A549 (cell line): ENCODE measurements around the gene SURF1. TPM values are rescaled to one million over a fixed set of nuclear protein-coding genes. Genes with fewer than 3 reads are reported as not detected.

ENCODE experiments used
- ATAC-seq, 2 experiments: fragments of 200-7000 bp in 1 of 2; fragments of >200 bp in 1 of 2; cut with Nextera tagmentation in 1 of 2; cut with Tn5 transposase in 1 of 2; 3 replicates each; pipeline versions ENCODE4 v1.8.0 to v1.9.1; 2018 to 2020; ENCODE audit warnings: mild to moderate bottlenecking in 1 of 2, moderate library complexity in 1 of 2
- CTCF ChIA-PET: fragments of 300-600 bp; sonication (Branson Sonifier 250); formaldehyde crosslinking; extraction: SDS; loops from one replicate; lab custom pipeline; 2021; ENCODE audit warnings: antibody characterized with exemption, inconsistent platforms; lab: Yijun Ruan, JAX
- POLR2A ChIA-PET: fragments of 350-600 bp; formaldehyde crosslinking; extraction: SDS; loops from one replicate; lab custom pipeline; 2021; ENCODE audit warnings: antibody characterized with exemption, inconsistent platforms; lab: Yijun Ruan, JAX
- DNase-seq, 2 experiments: peaks; one replicate each; pipeline versions ENCODE4 v3.0.0 to v3.0.0-alpha.2; 2011 to 2016; ENCODE audit warnings: low read depth in 1 of 2, low spot score in 1 of 2
- FAIRE-seq: peaks from 2 replicates; lab custom pipeline; 2011; peaks lifted over from hg19 to GRCh38; lab: Jason Lieb, UNC
- H3K27ac ChIP-seq, 2 experiments: fragments of >200 bp; sonication (Bioruptor Twin); formaldehyde crosslinking; 3 replicates each; pipeline ENCODE4 v1.5.1; 2016 to 2017
- H3K4me1 ChIP-seq: fragments of >200 bp; sonication (Bioruptor Twin); formaldehyde crosslinking; 3 replicates; pipeline ENCODE4 v1.6.1; 2016
- H3K4me2 ChIP-seq: fragments of >200 bp; sonication (Bioruptor Twin); formaldehyde crosslinking; 3 replicates; pipeline ENCODE4 v1.6.1; 2016
- H3K4me3 ChIP-seq: fragments of >200 bp; sonication (Bioruptor Twin); formaldehyde crosslinking; 3 replicates; pipeline ENCODE4 v1.5.1; 2016
- H3K9me3 ChIP-seq: fragments of >200 bp; sonication (Bioruptor Twin); formaldehyde crosslinking; 3 replicates; pipeline ENCODE4 v1.6.1; 2016
- BHLHE40 ChIP-seq: IDR thresholded peaks from 2 replicates; pipeline ENCODE4 v1.6.1; 2012; ENCODE audit warnings: low read depth, low read length, inconsistent platforms
- CBX2 ChIP-seq: fragments of 200-600 bp; sonication (generic); IDR thresholded peaks from 2 replicates; pipeline ENCODE4 v1.6.1; 2016; ENCODE audit warnings: low read depth, mild to moderate bottlenecking, borderline replicate concordance
- CBX8 ChIP-seq: fragments of 200-600 bp; sonication (generic); IDR thresholded peaks from 2 replicates; pipeline ENCODE4 v1.6.1; 2016
- ELK1 ChIP-seq: fragments of 150-350 bp; IDR thresholded peaks from 2 replicates; pipeline ENCODE4 v1.6.1; 2014; ENCODE audit warnings: low read depth, mild to moderate bottlenecking, low read length
- FOSL2 ChIP-seq, 2 experiments: fragments of 450-650 bp in 1 of 2; fragments of >200 bp in 1 of 2; sonication (Bioruptor Twin) in 1 of 2; formaldehyde crosslinking; IDR thresholded peaks; 2 replicates each; pipeline versions ENCODE4 v1.5.0 to v1.6.1; 2016 to 2020; ENCODE audit warnings: mild to moderate bottlenecking in 1 of 2, moderate library complexity in 1 of 2
- GATA3 ChIP-seq: IDR thresholded peaks from 2 replicates; pipeline ENCODE4 v1.6.1; 2012; ENCODE audit warnings: borderline replicate concordance
- HDAC2 ChIP-seq: fragments of 200-600 bp; sonication (generic); IDR thresholded peaks from 2 replicates; pipeline ENCODE4 v1.6.1; 2016
- HOXA7 ChIP-seq: fragments of 250-450 bp; sonication (Bioruptor Pico); IDR thresholded peaks from 2 replicates; pipeline ENCODE4 v1.5.0; 2020; ENCODE audit warnings: mild to moderate bottlenecking, moderate library complexity
- JUN ChIP-seq, 2 experiments: fragments of >200 bp; sonication (Bioruptor Twin); formaldehyde crosslinking; IDR thresholded peaks; 2 replicates in 1 of 2; 3 replicates in 1 of 2; pipeline ENCODE4 v1.6.1; 2016 to 2017
- JUNB ChIP-seq: fragments of >200 bp; sonication (Bioruptor Twin); formaldehyde crosslinking; IDR thresholded peaks from 2 replicates; pipeline ENCODE4 v1.6.1; 2016
- MAZ ChIP-seq: fragments of 150-350 bp; IDR thresholded peaks from 2 replicates; pipeline ENCODE4 v1.6.1; 2014; ENCODE audit warnings: antibody characterized with exemption, low read depth, low read length, borderline replicate concordance
- RFX5 ChIP-seq: fragments of 450-650 bp; IDR thresholded peaks from 2 replicates; pipeline ENCODE4 v1.7.1; 2014; ENCODE audit warnings: antibody characterized with exemption, mild to moderate bottlenecking, moderate library complexity
- SREBF2 ChIP-seq: fragments of 450-650 bp; IDR thresholded peaks from 2 replicates; pipeline ENCODE4 v1.6.1; 2014; ENCODE audit warnings: mild to moderate bottlenecking, moderate library complexity
- ZC3H11A ChIP-seq: fragments of 450-650 bp; IDR thresholded peaks from 2 replicates; pipeline ENCODE4 v1.6.1; 2014; ENCODE audit warnings: antibody characterized with exemption, mild to moderate bottlenecking
- ZFP36 ChIP-seq: fragments of 450-650 bp; IDR thresholded peaks from 2 replicates; pipeline ENCODE4 v1.6.1; 2014; ENCODE audit warnings: borderline replicate concordance; ENCODE audit not compliant: partially characterized antibody
- ZNF302 ChIP-seq: fragments of 250-450 bp; sonication (Bioruptor Pico); IDR thresholded peaks from 2 replicates; pipeline ENCODE4 v1.9.0; 2021; ENCODE audit warnings: inconsistent platforms, mild to moderate bottlenecking, moderate library complexity
- WGBS: methylation state at CpG from one replicate; pipeline ENCODE4 v1.1.6; 2017; ENCODE audit errors: missing lambda C conversion rate; 5-methylcytosine and 5-hydroxymethylcytosine counted together
- polyA plus RNA-seq, 4 experiments: library from polyadenylated mRNA; depleted of rRNA in 3 of 4; stranded (reverse); fragments of >200 nt; fragmentation: RNase III in 1 of 4; extraction: RNeasy Plus Mini Kit Qiagen cat#74134 plus additional on column Dnase treatment in 1 of 4; gene quantifications; 2 replicates in 3 of 4; 3 replicates in 1 of 4; pipeline ENCODE4 v1.2.3, GENCODE V29; 2011 to 2017
- TF ChIP-seq, protein P1 (sequence below): fragments of >200 bp; sonication (Bioruptor Twin); formaldehyde crosslinking; IDR thresholded peaks from 3 replicates; pipeline ENCODE4 v1.6.1; 2016
- TF ChIP-seq, protein P2 (sequence below): IDR thresholded peaks from 2 replicates; pipeline ENCODE4 v1.6.1; 2012; ENCODE audit warnings: low read depth, borderline replicate concordance
- TF ChIP-seq, protein P3 (sequence below): fragments of >200 bp; sonication (Bioruptor Twin); formaldehyde crosslinking; IDR thresholded peaks from 3 replicates; pipeline ENCODE4 v1.5.1; 2016

Gene SURF1
- polyA plus RNA-seq, 2 of the 4 experiments (the other 2 are of a cell fraction): 28.6 to 47.5 TPM

GRCh38 chr9:133340256-133340655 lies 16.0 kb downstream of the SURF1 start:
- no peak overlapping the region for H3K4me2 ChIP-seq
- no peak for FAIRE-seq
- CTCF ChIA-PET: interaction anchor here (0.9 to 6.2 kb wide), 8 partner anchors 10 to 442 kb away, joined by 3 to 59 read pairs (median 5); partner anchors contain the start of genes SURF1 and SURF2
- no peak for ATAC-seq
- TF ChIP-seq ZNF302 (no peak), HOXA7 (no peak), FOSL2 (IDR thresholded peaks at IDR 0.05) (no peak), FOSL2 (CRISPR knock-in tag; IDR thresholded peaks at IDR 0.05) (no peak), BHLHE40 (no peak), CBX2 (no peak), ELK1 (no peak), CBX8 (no peak), JUNB (no peak)
- TF ChIP-seq, all 56 proteins: peak for 0
- Histone ChIP-seq H3K4me3 (no peak overlapping the region), H3K4me1 (peaks cover 5% of the 10 kb centered on the region; the same call in 2 of the 3 replicates), H3K9me3 (no peaks in the 10 kb centered on the region), H3K27ac (no peak overlapping the region)
- WGBS: 83% methylated on average over 3 of the region's 3 CpGs
- POLR2A ChIA-PET: interaction anchor here (1.2 kb wide), 1 partner anchor 8 kb away, joined by 7 read pairs; the partner anchor contains the start of genes MED22 and RPL7A
- no peak for DNase-seq

DNA sequence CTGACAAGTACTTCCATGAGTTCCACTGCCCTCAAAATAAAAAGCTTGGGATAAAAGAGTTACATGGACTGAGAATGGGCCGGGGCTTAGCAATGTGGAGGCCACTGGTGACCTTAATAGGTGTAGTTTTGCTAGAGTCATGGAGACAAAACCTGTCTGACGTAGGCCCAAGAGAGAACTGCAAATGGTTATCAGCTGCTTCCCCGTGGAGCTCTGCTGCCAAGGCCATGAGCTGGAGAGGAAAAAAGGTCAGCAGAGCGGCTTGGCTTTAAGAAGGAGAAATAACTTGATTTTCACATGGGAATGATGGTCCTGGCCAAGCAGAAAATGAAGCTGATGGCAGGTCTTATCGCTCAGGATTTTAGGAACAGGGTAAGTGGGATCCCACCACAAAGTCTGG lies 16.6 kb downstream of the SURF1 start:
- H3K4me1 ChIP-seq: peaks cover 9% of the 10 kb centered on the region
- TF ChIP-seq ZFP36 (no peak), SREBF2 (no peak), ZC3H11A (no peak), FOSL2 (IDR thresholded peaks at IDR 0.05) (no peak), FOSL2 (CRISPR knock-in tag; IDR thresholded peaks at IDR 0.05) (no peak), GATA3 (no peak), HDAC2 (no peak), JUN (IDR thresholded peaks at IDR 0.05) (no peak), ZNF302 (no peak), MAZ (no peak), RFX5 (no peak)
- TF ChIP-seq, protein P1, sequence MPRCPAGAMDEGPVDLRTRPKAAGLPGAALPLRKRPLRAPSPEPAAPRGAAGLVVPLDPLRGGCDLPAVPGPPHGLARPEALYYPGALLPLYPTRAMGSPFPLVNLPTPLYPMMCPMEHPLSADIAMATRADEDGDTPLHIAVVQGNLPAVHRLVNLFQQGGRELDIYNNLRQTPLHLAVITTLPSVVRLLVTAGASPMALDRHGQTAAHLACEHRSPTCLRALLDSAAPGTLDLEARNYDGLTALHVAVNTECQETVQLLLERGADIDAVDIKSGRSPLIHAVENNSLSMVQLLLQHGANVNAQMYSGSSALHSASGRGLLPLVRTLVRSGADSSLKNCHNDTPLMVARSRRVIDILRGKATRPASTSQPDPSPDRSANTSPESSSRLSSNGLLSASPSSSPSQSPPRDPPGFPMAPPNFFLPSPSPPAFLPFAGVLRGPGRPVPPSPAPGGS: no peak
- TF ChIP-seq, protein P2, sequence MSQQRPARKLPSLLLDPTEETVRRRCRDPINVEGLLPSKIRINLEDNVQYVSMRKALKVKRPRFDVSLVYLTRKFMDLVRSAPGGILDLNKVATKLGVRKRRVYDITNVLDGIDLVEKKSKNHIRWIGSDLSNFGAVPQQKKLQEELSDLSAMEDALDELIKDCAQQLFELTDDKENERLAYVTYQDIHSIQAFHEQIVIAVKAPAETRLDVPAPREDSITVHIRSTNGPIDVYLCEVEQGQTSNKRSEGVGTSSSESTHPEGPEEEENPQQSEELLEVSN: no peak
- TF ChIP-seq, protein P3, sequence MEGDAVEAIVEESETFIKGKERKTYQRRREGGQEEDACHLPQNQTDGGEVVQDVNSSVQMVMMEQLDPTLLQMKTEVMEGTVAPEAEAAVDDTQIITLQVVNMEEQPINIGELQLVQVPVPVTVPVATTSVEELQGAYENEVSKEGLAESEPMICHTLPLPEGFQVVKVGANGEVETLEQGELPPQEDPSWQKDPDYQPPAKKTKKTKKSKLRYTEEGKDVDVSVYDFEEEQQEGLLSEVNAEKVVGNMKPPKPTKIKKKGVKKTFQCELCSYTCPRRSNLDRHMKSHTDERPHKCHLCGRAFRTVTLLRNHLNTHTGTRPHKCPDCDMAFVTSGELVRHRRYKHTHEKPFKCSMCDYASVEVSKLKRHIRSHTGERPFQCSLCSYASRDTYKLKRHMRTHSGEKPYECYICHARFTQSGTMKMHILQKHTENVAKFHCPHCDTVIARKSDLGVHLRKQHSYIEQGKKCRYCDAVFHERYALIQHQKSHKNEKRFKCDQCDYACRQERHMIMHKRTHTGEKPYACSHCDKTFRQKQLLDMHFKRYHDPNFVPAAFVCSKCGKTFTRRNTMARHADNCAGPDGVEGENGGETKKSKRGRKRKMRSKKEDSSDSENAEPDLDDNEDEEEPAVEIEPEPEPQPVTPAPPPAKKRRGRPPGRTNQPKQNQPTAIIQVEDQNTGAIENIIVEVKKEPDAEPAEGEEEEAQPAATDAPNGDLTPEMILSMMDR: no peak
- TF ChIP-seq, all 56 proteins: peak for 0
- ChIA-PET POLR2A (interaction anchor here (0.7 to 1.2 kb wide), 2 partner anchors 8 to 12 kb away, joined by 3 to 7 read pairs; partner anchors contain the start of genes MED22 and RPL7A), CTCF (interaction anchor here (0.9 to 6.2 kb wide), 11 partner anchors 10 to 442 kb away, joined by 3 to 59 read pairs (median 4); partner anchors contain the start of genes SURF1 and SURF2)
- FAIRE-seq (no peak), DNase-seq (no peak), ATAC-seq (no peak)
- WGBS: 96% methylated on average over 5 of the region's 5 CpGs
- Histone ChIP-seq H3K9me3 (no peaks in the 10 kb centered on the region), H3K27ac (no peak overlapping the region), H3K4me2 (no peak overlapping the region), H3K4me3 (no peak overlapping the region)
